Skeletal muscle tissue (tissue), 4 donors: ENCODE measurements around the gene SBK3. TPM values are rescaled to one million over a fixed set of nuclear protein-coding genes. Genes with fewer than 3 reads are reported as not detected.

Source experiments
- H3K27ac ChIP-seq: one replicate; pipeline ENCODE4 v1.7.0; 2013; ENCODE audit warnings: mild to moderate bottlenecking, low read depth, low read length, inconsistent platforms
- H3K27me3 ChIP-seq, 3 donors: one replicate each; pipeline ENCODE4 v1.7.0; 2013; ENCODE audit warnings: low read length in 3 of 3; ENCODE audit not compliant: control insufficient read depth in 3 of 3, insufficient read depth in 3 of 3
- H3K36me3 ChIP-seq, 3 donors: one replicate each; pipeline ENCODE4 v1.7.0; 2013; ENCODE audit warnings: low read length in 3 of 3; ENCODE audit not compliant: control insufficient read depth in 3 of 3, insufficient read depth in 3 of 3
- H3K4me1 ChIP-seq, 3 donors: one replicate each; pipeline ENCODE4 v1.7.0; 2013; ENCODE audit warnings: low read length in 3 of 3, mild to moderate bottlenecking in 3 of 3; ENCODE audit not compliant: control insufficient read depth in 3 of 3, insufficient read depth in 3 of 3
- H3K4me3 ChIP-seq, 3 donors: one replicate each; pipeline ENCODE4 v1.7.0; 2013; ENCODE audit warnings: low read length in 3 of 3
- H3K9ac ChIP-seq, 3 donors: one replicate each; pipeline ENCODE4 v1.7.0; 2013; ENCODE audit warnings: low read length in 3 of 3, mild to moderate bottlenecking in 3 of 3, moderate library complexity in 2 of 3, low read depth in 1 of 3
- H3K9me3 ChIP-seq, 3 donors: one replicate each; pipeline ENCODE4 v1.7.0; 2013; ENCODE audit warnings: low read length in 3 of 3; ENCODE audit not compliant: control insufficient read depth in 3 of 3
- total RNA-seq: library from RNA; depleted of rRNA; stranded (reverse); fragments of >200 nt; gene quantifications from one replicate; pipeline ENCODE4 v1.2.3, GENCODE V29; 2014
- donor health status: Osteomylitis.

Gene SBK3
- total RNA-seq, 1 donor from 2014 or later, result not detected

- H3K4me1 ChIP-seq, result peaks cover 26 to 52% (median 42%) of the 10 kb centered on the region in 3 donors
- H3K4me3 ChIP-seq, result peak overlapping the region in 1 of 3 donors; percentile 41
- peak overlapping the region; percentile 56 for H3K27ac ChIP-seq
- no peaks in the 10 kb centered on the region for H3K9me3 ChIP-seq
- H3K36me3 ChIP-seq, result no peaks in the 10 kb centered on the region
- peak overlapping the region in 1 of 3 donors; percentile 41 for H3K9ac ChIP-seq
- no peaks in the 10 kb centered on the region for H3K27me3 ChIP-seq
Observed at GRCh38 chr19:55553217-55554182, 8.2 kb upstream of the SBK3 start.

GRCh38 chr19:55552620-55553019 lies 7.3 kb upstream of the SBK3 start:
- Histone ChIP-seq H3K9me3 (no peaks in the 10 kb centered on the region), H3K27ac (no peak overlapping the region), H3K4me3 (no peak overlapping the region), H3K36me3 (no peaks in the 10 kb centered on the region), H3K27me3 (no peaks in the 10 kb centered on the region), H3K4me1 (peaks cover 32 to 54% (median 46%) of the 10 kb centered on the region in 3 donors), H3K9ac (peak overlapping the region in 1 of 3 donors; percentile 45)

- Histone ChIP-seq H3K27ac (no peak overlapping the region), H3K27me3 (no peaks in the 10 kb centered on the region)
Observed at GRCh38 chr19:55552206-55552605, 6.9 kb upstream of the SBK3 start.

GRCh38 chr19:55550321-55550650 lies 4.9 kb upstream of the SBK3 start:
- H3K27ac ChIP-seq, result peak overlapping the region; percentile 92
- no peaks in the 10 kb centered on the region for H3K9me3 ChIP-seq
- H3K27me3 ChIP-seq, result no peaks in the 10 kb centered on the region
- H3K9ac ChIP-seq, result peak overlapping the region; percentile 65 to 81 (median 77)
- peaks cover 47 to 68% (median 64%) of the 10 kb centered on the region in 3 donors for H3K4me1 ChIP-seq
- H3K4me3 ChIP-seq, result peak overlapping the region; percentile 32 to 64 (median 48)
- H3K36me3 ChIP-seq, result no peaks in the 10 kb centered on the region

More at GRCh38 chr19:55552206-55552605, 6.9 kb upstream of the SBK3 start:
- Histone ChIP-seq H3K36me3 (no peaks in the 10 kb centered on the region), H3K9ac (no peak overlapping the region), H3K9me3 (no peaks in the 10 kb centered on the region), H3K4me3 (no peak overlapping the region), H3K4me1 (peaks cover 32 to 55% (median 46%) of the 10 kb centered on the region in 3 donors)

GRCh38 chr19:55549500-55550320 lies 4.4 kb upstream of the SBK3 start:
- no peaks in the 10 kb centered on the region for H3K9me3 ChIP-seq
- H3K4me3 ChIP-seq, result peak overlapping the region; percentile 32 to 64 (median 48)
- H3K27ac ChIP-seq, result peak overlapping the region; percentile 92
- no peaks in the 10 kb centered on the region for H3K36me3 ChIP-seq
- H3K27me3 ChIP-seq, result no peaks in the 10 kb centered on the region
- H3K4me1 ChIP-seq, result peaks cover 44 to 66% (median 63%) of the 10 kb centered on the region in 3 donors
- peak overlapping the region; percentile 65 to 81 (median 77) for H3K9ac ChIP-seq

- Histone ChIP-seq H3K36me3 (no peaks in the 10 kb centered on the region), H3K27me3 (no peaks in the 10 kb centered on the region), H3K4me3 (peak overlapping the region in 1 of 3 donors; percentile 29), H3K9ac (peak overlapping the region; percentile 50 to 77 (median 57)), H3K27ac (peak overlapping the region; percentile 96), H3K9me3 (no peaks in the 10 kb centered on the region), H3K4me1 (peaks cover 36 to 54% (median 44%) of the 10 kb centered on the region in 3 donors)
Observed at GRCh38 chr19:55546822-55547614, 1.7 kb upstream of the SBK3 start.

- no peaks in the 10 kb centered on the region for H3K36me3 ChIP-seq
- H3K27ac ChIP-seq, result peak overlapping the region; percentile 96
- no peaks in the 10 kb centered on the region for H3K9me3 ChIP-seq
- peak overlapping the region; percentile 50 to 77 (median 57) for H3K9ac ChIP-seq
- H3K27me3 ChIP-seq, result no peaks in the 10 kb centered on the region
- peaks cover 36 to 51% (median 44%) of the 10 kb centered on the region in 3 donors for H3K4me1 ChIP-seq
- H3K4me3 ChIP-seq, result peak overlapping the region in 1 of 3 donors; percentile 24
Observed at GRCh38 chr19:55546011-55546410, 668 bp upstream of the SBK3 start.

- Histone ChIP-seq H3K9ac (peak overlapping the region in 1 of 3 donors; percentile 75), H3K36me3 (no peaks in the 10 kb centered on the region), H3K27me3 (no peaks in the 10 kb centered on the region), H3K9me3 (no peaks in the 10 kb centered on the region), H3K27ac (peak overlapping the region; percentile 96), H3K4me1 (peaks cover 31 to 50% (median 44%) of the 10 kb centered on the region in 3 donors), H3K4me3 (no peak overlapping the region)
Observed at GRCh38 chr19:55544776-55545439, 435 bp downstream of the SBK3 start.

- no peaks in the 10 kb centered on the region for H3K9me3 ChIP-seq
- H3K27me3 ChIP-seq, result no peaks in the 10 kb centered on the region
- peaks cover 27 to 47% (median 38%) of the 10 kb centered on the region in 3 donors for H3K4me1 ChIP-seq
- no peak overlapping the region for H3K9ac ChIP-seq
- no peaks in the 10 kb centered on the region for H3K36me3 ChIP-seq
- no peak overlapping the region for H3K27ac ChIP-seq
- H3K4me3 ChIP-seq, result no peak overlapping the region
Observed at GRCh38 chr19:55544014-55544413, 1.3 kb downstream of the SBK3 start.
